Prostate gland (tissue), 2 donors: ENCODE measurements around the gene EFCAB8. TPM values are rescaled to one million over a fixed set of nuclear protein-coding genes. Genes with fewer than 3 reads are reported as not detected.

Experiments used
- DNase-seq: peaks from one replicate; pipeline ENCODE4 v3.0.0-alpha.2; 2019; ENCODE audit warnings: low spot score
- H3K27ac ChIP-seq, 2 donors: fragments of 200-600 bp; sonication (generic); 2 replicates each; pipeline ENCODE4 v1.5.1; 2017 to 2019
- H3K27me3 ChIP-seq: fragments of 200-600 bp; sonication (generic); replicated peaks from 2 replicates; pipeline ENCODE4 v1.5.1; 2019; ENCODE audit not compliant: insufficient read depth
- H3K36me3 ChIP-seq, 2 donors: fragments of 200-600 bp; sonication (generic); 1 replicate in 1 of 2; 2 replicates in 1 of 2; pipeline versions ENCODE4 v1.5.1 to v1.8.1; 2017 to 2019
- H3K4me1 ChIP-seq: fragments of 200-600 bp; sonication (generic); replicated peaks from 2 replicates; pipeline ENCODE4 v1.5.1; 2019
- H3K4me3 ChIP-seq, 2 donors: fragments of 200-600 bp; sonication (generic); 2 replicates each; pipeline ENCODE4 v1.5.1; 2017 to 2019
- H3K9me3 ChIP-seq: fragments of 200-600 bp; sonication (generic); 2 replicates; pipeline ENCODE4 v1.5.1; 2017
- CTCF ChIP-seq, 4 experiments: fragments of 200-600 bp in 2 of 4; fragments of 450-650 bp in 2 of 4; sonication (generic) in 2 of 4; IDR thresholded peaks; 1 replicate in 3 of 4; 2 replicates in 1 of 4; pipeline ENCODE4 v1.5.1; 2016 to 2019; ENCODE audit warnings: antibody characterized with exemption in 4 of 4, mild to moderate bottlenecking in 2 of 4, moderate library complexity in 2 of 4
- POLR2A ChIP-seq: fragments of 450-650 bp; IDR thresholded peaks from one replicate; pipeline ENCODE4 v1.6.1; 2016; ENCODE audit warnings: antibody characterized with exemption, mild to moderate bottlenecking
- POLR2AphosphoS5 ChIP-seq: sonication (generic); formaldehyde crosslinking; IDR thresholded peaks from one replicate; pipeline ENCODE4 v1.6.1; 2017; ENCODE audit warnings: antibody characterized with exemption
- WGBS: methylation state at CpG from one replicate; pipeline ENCODE4 v1.1.5; 2018; 5-methylcytosine and 5-hydroxymethylcytosine counted together
- intact Hi-C: fragments of 100-400 bp; cut with DNase I; formaldehyde crosslinking; loops from one replicate; pipeline ENCODE4 v1.14.2; 2022
- total RNA-seq, 2 donors: library from RNA; depleted of rRNA; stranded (reverse); fragments of >200 nt; gene quantifications; one replicate each; pipeline ENCODE4 v1.1.0, GENCODE V29; 2016

EFCAB8 gene
- total RNA-seq, 2 donors from 2014 or later = 0.87 to 1.8 TPM

GRCh38 chr20:32975698-32976674 is 117.3 kb downstream of the EFCAB8 start:
- no peak overlapping the region for H3K27ac ChIP-seq
- no peaks in the 10 kb centered on the region for H3K27me3 ChIP-seq
- no peak for TF ChIP-seq POLR2AphosphoS5
- no peak for TF ChIP-seq POLR2A
- no peak for TF ChIP-seq CTCF (IDR thresholded peaks at IDR 0.05)
- 84% methylated on average over 15 of the region's 15 CpGs for WGBS
- no peak overlapping the region for H3K4me3 ChIP-seq
- intact Hi-C loops = no loop called here
- H3K9me3 ChIP-seq = no peaks in the 10 kb centered on the region
- DNase-seq = no peak
- H3K36me3 ChIP-seq = no peaks in the 10 kb centered on the region
- H3K4me1 ChIP-seq = no peaks in the 10 kb centered on the region

GRCh38 chr20:32976746-32977145 is 118.0 kb downstream of the EFCAB8 start:
- H3K9me3 ChIP-seq = no peaks in the 10 kb centered on the region
- intact Hi-C loops = no loop called here
- H3K4me1 ChIP-seq = no peaks in the 10 kb centered on the region
- no peak overlapping the region for H3K27ac ChIP-seq
- TF ChIP-seq POLR2A = no peak
- TF ChIP-seq POLR2AphosphoS5 = no peak
- TF ChIP-seq CTCF (IDR thresholded peaks at IDR 0.05) = no peak
- no peaks in the 10 kb centered on the region for H3K27me3 ChIP-seq
- H3K36me3 ChIP-seq = no peaks in the 10 kb centered on the region
- no peak for DNase-seq
- WGBS = 59% methylated on average over 6 of the region's 6 CpGs
- H3K4me3 ChIP-seq = no peak overlapping the region

- no peak for TF ChIP-seq POLR2A
- no peak for TF ChIP-seq POLR2AphosphoS5
- no peak for TF ChIP-seq CTCF (IDR thresholded peaks at IDR 0.05)
- no peak overlapping the region for H3K27ac ChIP-seq
- intact Hi-C loops = no loop called here
- no peak for DNase-seq
- no peaks in the 10 kb centered on the region for H3K36me3 ChIP-seq
- 85% methylated on average over 8 of the region's 13 CpGs for WGBS
- H3K9me3 ChIP-seq = no peaks in the 10 kb centered on the region
- H3K27me3 ChIP-seq = no peaks in the 10 kb centered on the region
- H3K4me1 ChIP-seq = no peaks in the 10 kb centered on the region
- no peak overlapping the region for H3K4me3 ChIP-seq
These were observed 118.7 kb downstream of the EFCAB8 start for GRCh38 chr20:32977281-32978008.

- 88% methylated on average over 6 of the region's 7 CpGs for WGBS
- H3K36me3 ChIP-seq = no peaks in the 10 kb centered on the region
- H3K4me3 ChIP-seq = no peak overlapping the region
- no peak for DNase-seq
- no peaks in the 10 kb centered on the region for H3K4me1 ChIP-seq
- intact Hi-C loops = no loop called here
- H3K27ac ChIP-seq = no peak overlapping the region
- no peaks in the 10 kb centered on the region for H3K9me3 ChIP-seq
- no peaks in the 10 kb centered on the region for H3K27me3 ChIP-seq
- TF ChIP-seq POLR2AphosphoS5 (no peak), CTCF (IDR thresholded peaks at IDR 0.05) (no peak)
These were observed 119.2 kb downstream of the EFCAB8 start for GRCh38 chr20:32978009-32978335.
